GM12878 (cell line): ENCODE results near the gene ANKRD53. TPM values are rescaled to one million over a fixed set of nuclear protein-coding genes. Genes with fewer than 3 reads are reported as not detected.

Experiments
- ATAC-seq: fragments of 200-7000 bp; cut with Tn5 transposase; 3 replicates; pipeline ENCODE4 v1.9.1; 2020; ENCODE audit warnings: mild to moderate bottlenecking, moderate library complexity
- BruUV-seq: library from RNA; stranded (reverse); fragments of 400-500 nt; replicated peaks from 2 replicates; lab custom pipeline; 2021; lab: Mats Ljungman, UMichigan
- CTCF ChIA-PET: fragments of 300-600 bp; sonication (Branson Sonifier 250); formaldehyde crosslinking; extraction: SDS; loops from one replicate; lab custom pipeline; 2021; ENCODE audit warnings: inconsistent platforms; lab: Yijun Ruan, JAX
- POLR2A ChIA-PET: fragments of 350-600 bp; formaldehyde crosslinking; extraction: SDS; loops from one replicate; lab custom pipeline; 2021; ENCODE audit warnings: inconsistent platforms; lab: Charles Lee
- RAD21 ChIA-PET: fragments of 300-600 bp; sonication (Branson Sonifier 250); formaldehyde crosslinking; loops from one replicate; lab custom pipeline; 2023; ENCODE audit warnings: antibody characterized with exemption; ENCODE audit not compliant: unreplicated experiment; lab: Charles Lee
- SMC1A ChIA-PET: fragments of 300-600 bp; sonication (Branson Sonifier 250); formaldehyde crosslinking; loops from one replicate; lab custom pipeline; 2023; ENCODE audit not compliant: unreplicated experiment, uncharacterized antibody; lab: Charles Lee
- DNase-seq: peaks from one replicate; pipeline ENCODE4 v3.0.0-alpha.2; 2011; ENCODE audit warnings: low read depth, low spot score
- FAIRE-seq: peaks from 3 replicates; lab custom pipeline; 2011; peaks lifted over from hg19 to GRCh38; lab: Jason Lieb, UNC
- H2AFZ ChIP-seq: 2 replicates; pipeline ENCODE4 v1.6.0; 2011; ENCODE audit warnings: low read depth, low read length, control low read depth; ENCODE audit not compliant: control insufficient read depth
- H3K27ac ChIP-seq: 2 replicates; pipeline ENCODE4 v1.5.1; 2011; ENCODE audit warnings: control low read depth; ENCODE audit not compliant: control insufficient read depth, insufficient read depth
- H3K27me3 ChIP-seq, 2 experiments: replicated peaks in 1 of 2; 2 replicates each; pipeline versions ENCODE4 v1.6.0 to v1.6.1; 2011; ENCODE audit warnings: low read length in 1 of 2; ENCODE audit not compliant: control insufficient read depth in 2 of 2, insufficient read depth in 2 of 2
- H3K36me3 ChIP-seq, 2 experiments: 2 replicates each; pipeline ENCODE4 v1.5.1; 2011; ENCODE audit warnings: low read length in 1 of 2; ENCODE audit not compliant: control insufficient read depth in 2 of 2, insufficient read depth in 2 of 2
- H3K4me1 ChIP-seq: 2 replicates; pipeline ENCODE4 v1.6.1; 2011; ENCODE audit warnings: mild to moderate bottlenecking, low read length, moderate library complexity, mixed read lengths; ENCODE audit not compliant: control insufficient read depth, insufficient read depth
- H3K4me2 ChIP-seq: 2 replicates; pipeline ENCODE4 v1.6.0; 2011; ENCODE audit warnings: control low read depth; ENCODE audit not compliant: control insufficient read depth, insufficient read depth
- H3K4me3 ChIP-seq: fragments of 200-600 bp; sonication (generic); 2 replicates; pipeline ENCODE4 v1.5.1; 2016
- H3K79me2 ChIP-seq: 2 replicates; pipeline ENCODE4 v1.6.0; 2011; ENCODE audit warnings: low read length; ENCODE audit not compliant: control insufficient read depth, insufficient read depth
- H3K9ac ChIP-seq: 2 replicates; pipeline ENCODE4 v1.8.0; 2011; ENCODE audit warnings: low read length, control low read depth, mixed read lengths; ENCODE audit not compliant: control insufficient read depth, insufficient read depth
- H3K9me3 ChIP-seq: replicated peaks from 3 replicates; pipeline ENCODE4 v1.5.1; 2011; ENCODE audit warnings: mild to moderate bottlenecking, low read length; ENCODE audit not compliant: control insufficient read depth, insufficient read depth
- H4K20me1 ChIP-seq: 2 replicates; pipeline ENCODE4 v1.6.0; 2011; ENCODE audit not compliant: control insufficient read depth, insufficient read depth
- ATF7 ChIP-seq: fragments of 450-650 bp; IDR thresholded peaks from 2 replicates; pipeline ENCODE4 v1.6.1; 2016; ENCODE audit warnings: low read depth, mild to moderate bottlenecking
- BCL11A ChIP-seq: IDR thresholded peaks from 2 replicates; pipeline ENCODE4 v1.6.1; 2011; ENCODE audit warnings: low read depth, low read length
- BMI1 ChIP-seq: fragments of 450-650 bp; IDR thresholded peaks from 2 replicates; pipeline ENCODE4 v1.6.1; 2016; ENCODE audit warnings: mild to moderate bottlenecking, moderate library complexity, borderline replicate concordance
- CBX5 ChIP-seq: sonication (generic); IDR thresholded peaks from 2 replicates; pipeline ENCODE4 v1.6.1; 2016; ENCODE audit warnings: low read depth, moderate library complexity, mild to moderate bottlenecking, inconsistent platforms
- CTCF ChIP-seq, 3 experiments: IDR thresholded peaks in 2 of 3; conservative IDR thresholded peaks in 1 of 3; 2 replicates each; pipeline ENCODE4 v1.5.1; 2011; ENCODE audit warnings: low read depth in 3 of 3, low read length in 3 of 3, mild to moderate bottlenecking in 3 of 3, control low read depth in 2 of 3, moderate library complexity in 2 of 3, inconsistent platforms in 1 of 3, mixed read lengths in 1 of 3; ENCODE audit not compliant: control insufficient read depth in 2 of 3, insufficient read depth in 1 of 3; ENCODE audit errors: extremely low read depth in 1 of 3
- FOXM1 ChIP-seq: IDR thresholded peaks from 2 replicates; pipeline ENCODE4 v1.6.1; 2012; ENCODE audit warnings: low read depth, mild to moderate bottlenecking, inconsistent platforms, low read length, moderate library complexity
- HDGF ChIP-seq: fragments of 450-650 bp; IDR thresholded peaks from 2 replicates; pipeline ENCODE4 v1.6.1; 2016; ENCODE audit warnings: antibody characterized with exemption
- KDM1A ChIP-seq: fragments of 200-600 bp; sonication (generic); IDR thresholded peaks from 2 replicates; pipeline ENCODE4 v1.6.1; 2016; ENCODE audit warnings: borderline replicate concordance
- NFXL1 ChIP-seq: fragments of 450-650 bp; IDR thresholded peaks from 2 replicates; pipeline ENCODE4 v1.6.1; 2017; ENCODE audit warnings: antibody characterized with exemption, mild to moderate bottlenecking, borderline replicate concordance
- PBX3 ChIP-seq: IDR thresholded peaks from 2 replicates; pipeline ENCODE4 v1.6.1; 2011; ENCODE audit warnings: mild to moderate bottlenecking, low read depth, low read length, moderate library complexity; ENCODE audit not compliant: insufficient replicate concordance
- RELA ChIP-seq: fragments of 450-650 bp; IDR thresholded peaks from 2 replicates; pipeline ENCODE4 v1.8.0; 2014; ENCODE audit warnings: borderline replicate concordance; ENCODE audit not compliant: partially characterized antibody
- SRF ChIP-seq, 2 experiments: IDR thresholded peaks; 2 replicates each; pipeline ENCODE4 v1.6.1; 2011; ENCODE audit warnings: low read depth in 2 of 2, low read length in 2 of 2, mild to moderate bottlenecking in 1 of 2, moderate library complexity in 1 of 2
- YY1 ChIP-seq: IDR thresholded peaks from 2 replicates; pipeline ENCODE4 v1.6.1; 2011; ENCODE audit warnings: low read depth, mild to moderate bottlenecking, low read length
- ZSCAN29 ChIP-seq: fragments of 450-650 bp; IDR thresholded peaks from 2 replicates; pipeline ENCODE4 v1.6.1; 2017; ENCODE audit warnings: mild to moderate bottlenecking, moderate library complexity
- WGBS: methylation state at CpG from one replicate; pipeline ENCODE4 v1.1.6; 2016; ENCODE audit warnings: low lambda C conversion rate; ENCODE audit not compliant: insufficient replicate concordance, insufficient coverage; ENCODE audit errors: missing lambda C conversion rate; 5-methylcytosine and 5-hydroxymethylcytosine counted together
- in situ Hi-C: fragments of 300-500 bp; cut with MboI; formaldehyde crosslinking; loops from 9 replicates; pipeline ENCODE4 v1.14.3; 2018; ENCODE audit warnings: mixed read lengths
- intact Hi-C: fragments of 100-400 bp; cut with micrococcal nuclease; formaldehyde crosslinking; loops from one replicate; pipeline ENCODE4 v1.14.2; 2022; ENCODE audit not compliant: unreplicated experiment
- polyA plus RNA-seq, 11 experiments: library from polyadenylated mRNA; depleted of rRNA in 4 of 11; unstranded in 6 of 11; stranded (reverse) in 5 of 11; fragments of >200 nt; fragmentation: Nextera tagmentation in 4 of 11; fragmentation: Illumina TruSeq in 1 of 11; extraction: Ambion mirVana in 4 of 11; extraction: Trizol in 1 of 11; gene quantifications; 1 replicate in 1 of 11; 2 replicates in 10 of 11; pipeline versions ENCODE4 v1.2.1 to v1.2.3, GENCODE V29; 2011 to 2016; ENCODE audit warnings: inconsistent platforms in 2 of 11, missing spikeins in 2 of 11, low read depth in 1 of 11
- total RNA-seq, 4 experiments: library from RNA; depleted of rRNA in 3 of 4; stranded (reverse); fragments of >200 nt in 3 of 4; fragmentation: Illumina TruSeq in 1 of 4; extraction: Trizol in 1 of 4; gene quantifications; 2 replicates each; pipeline versions ENCODE4 v1.2.1 to v1.2.3, GENCODE V29; 2013 to 2021
- TF ChIP-seq, protein P1 (sequence below): fragments of 450-650 bp; IDR thresholded peaks from 2 replicates; pipeline ENCODE4 v1.6.1; 2017; ENCODE audit warnings: antibody characterized with exemption, mild to moderate bottlenecking, moderate library complexity

The ANKRD53 gene
- total and polyA plus RNA-seq, 10 of the 15 experiments (the other 5 are each of a cell fraction or from before 2014, with no cell fraction given) = 0.04 TPM; not detected in 8

DNA sequence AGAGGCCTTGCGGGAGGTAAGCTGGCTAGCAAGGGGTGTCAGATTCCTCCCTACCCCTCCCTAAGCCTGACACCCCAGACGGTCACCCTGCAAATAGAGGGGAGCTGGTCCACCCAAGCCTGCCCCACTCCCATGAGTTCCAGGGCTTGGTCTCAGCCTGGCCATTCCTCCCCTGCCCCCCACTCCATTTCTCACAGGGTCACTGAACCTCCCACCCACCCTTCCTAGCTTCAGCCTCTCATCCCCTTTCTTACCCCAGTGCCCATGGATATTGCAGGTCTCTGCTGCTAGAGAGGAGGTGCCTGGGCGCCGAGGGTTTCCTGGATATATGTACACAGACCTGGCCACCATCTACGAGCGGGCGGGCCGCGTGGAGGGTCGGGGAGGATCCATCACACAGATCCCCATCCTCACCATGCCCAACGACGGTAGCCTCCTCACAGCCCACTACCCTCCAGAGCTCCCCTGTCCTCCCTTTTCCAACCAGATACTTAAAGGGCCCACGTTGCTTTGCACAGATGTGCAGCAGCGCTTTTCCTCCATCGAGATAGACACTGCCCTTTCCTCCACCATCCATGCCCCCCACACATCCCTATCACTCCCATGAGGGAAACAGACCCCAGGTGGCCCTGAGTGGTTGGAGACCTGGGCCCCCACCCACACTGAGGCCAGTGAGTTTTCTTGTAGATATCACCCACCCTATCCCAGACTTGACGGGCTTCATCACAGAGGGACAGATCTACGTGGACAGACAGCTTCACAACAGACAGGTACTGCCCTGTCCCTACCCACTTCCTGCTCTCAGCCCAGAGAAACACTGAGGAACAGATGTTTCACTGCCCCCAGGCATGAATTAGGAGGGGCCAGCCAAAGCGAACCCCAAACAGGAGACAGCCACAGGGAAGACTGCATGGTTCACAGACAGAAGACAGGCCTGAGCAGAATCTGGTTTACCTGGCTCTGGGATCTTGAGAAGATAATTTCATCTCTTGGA lies 15.2 kb upstream of the ANKRD53 start (continued):
- TF ChIP-seq PBX3 = no peak
- TF ChIP-seq HDGF = no peak

GRCh38 chr2:70964133-70964532 lies 14.3 kb upstream of the ANKRD53 start:
- peaks cover 0 to 3% of the 10 kb centered on the region in 2 experiments; a peak in 1 of 4 replicates for H3K27me3 ChIP-seq
- 56% methylated on average over 4 of the region's 4 CpGs for WGBS
- no peak overlapping the region for H3K27ac ChIP-seq
- FAIRE-seq (no peak), ATAC-seq (no peak), DNase-seq (no peak)
- CTCF ChIA-PET = interaction anchor here (0.5 to 6.7 kb wide), 12 partner anchors 10 to 351 kb away, joined by 3 to 72 read pairs (median 6); partner anchors contain the start of gene ANKRD53
- POLR2A ChIA-PET = interaction anchor here (1.1 kb wide), 1 partner anchor 38 kb away, joined by 3 read pairs; no protein-coding TSS in a partner anchor
- RAD21 ChIA-PET = interaction anchor here (0.6 to 0.8 kb wide), 3 partner anchors 9 to 105 kb away, joined by 3 read pairs; no protein-coding TSS in a partner anchor
- in situ Hi-C loops = no loop called here
- SMC1A ChIA-PET = interaction anchor here (0.6 to 2.3 kb wide), 3 partner anchors 13 to 44 kb away, joined by 4 to 9 read pairs (median 4); no protein-coding TSS in a partner anchor
- BruUV-seq = no TSS peak
- no peak overlapping the region for H3K4me3 ChIP-seq
- H2AFZ ChIP-seq = no peak overlapping the region
- H3K9ac ChIP-seq = no peak overlapping the region
- H4K20me1 ChIP-seq = no peaks in the 10 kb centered on the region
- no peaks in the 10 kb centered on the region for H3K9me3 ChIP-seq
- TF ChIP-seq RELA (no peak), KDM1A (no peak), ATF7 (no peak), SRF (IDR thresholded peaks at IDR 0.05; ENCODE audit: low read depth in 2 of 2, low read length in 2 of 2) (no peak), BMI1 (no peak), YY1 (no peak), CBX5 (no peak), NFXL1 (no peak), CTCF (IDR thresholded peaks at IDR 0.05 in 2 of 3, conservative IDR thresholded peaks at IDR 0.05 in 1 of 3; ENCODE audit: control insufficient read depth in 2 of 3, extremely low read depth in 1 of 3, insufficient read depth in 1 of 3, low read depth in 3 of 3, low read length in 3 of 3) (no peak), FOXM1 (no peak), ZSCAN29 (no peak), BCL11A (no peak)
- TF ChIP-seq, protein P1, sequence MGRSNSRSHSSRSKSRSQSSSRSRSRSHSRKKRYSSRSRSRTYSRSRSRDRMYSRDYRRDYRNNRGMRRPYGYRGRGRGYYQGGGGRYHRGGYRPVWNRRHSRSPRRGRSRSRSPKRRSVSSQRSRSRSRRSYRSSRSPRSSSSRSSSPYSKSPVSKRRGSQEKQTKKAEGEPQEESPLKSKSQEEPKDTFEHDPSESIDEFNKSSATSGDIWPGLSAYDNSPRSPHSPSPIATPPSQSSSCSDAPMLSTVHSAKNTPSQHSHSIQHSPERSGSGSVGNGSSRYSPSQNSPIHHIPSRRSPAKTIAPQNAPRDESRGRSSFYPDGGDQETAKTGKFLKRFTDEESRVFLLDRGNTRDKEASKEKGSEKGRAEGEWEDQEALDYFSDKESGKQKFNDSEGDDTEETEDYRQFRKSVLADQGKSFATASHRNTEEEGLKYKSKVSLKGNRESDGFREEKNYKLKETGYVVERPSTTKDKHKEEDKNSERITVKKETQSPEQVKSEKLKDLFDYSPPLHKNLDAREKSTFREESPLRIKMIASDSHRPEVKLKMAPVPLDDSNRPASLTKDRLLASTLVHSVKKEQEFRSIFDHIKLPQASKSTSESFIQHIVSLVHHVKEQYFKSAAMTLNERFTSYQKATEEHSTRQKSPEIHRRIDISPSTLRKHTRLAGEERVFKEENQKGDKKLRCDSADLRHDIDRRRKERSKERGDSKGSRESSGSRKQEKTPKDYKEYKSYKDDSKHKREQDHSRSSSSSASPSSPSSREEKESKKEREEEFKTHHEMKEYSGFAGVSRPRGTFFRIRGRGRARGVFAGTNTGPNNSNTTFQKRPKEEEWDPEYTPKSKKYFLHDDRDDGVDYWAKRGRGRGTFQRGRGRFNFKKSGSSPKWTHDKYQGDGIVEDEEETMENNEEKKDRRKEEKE = no peak
- no peaks in the 10 kb centered on the region for H3K4me1 ChIP-seq
- H3K36me3 ChIP-seq = no peaks in the 10 kb centered on the region
- H3K79me2 ChIP-seq = no peaks in the 10 kb centered on the region
- intact Hi-C loops = no loop called here
- H3K4me2 ChIP-seq = no peak overlapping the region; the same call in 1 of the 2 replicates
